ENCODE measurements around the gene ZNF385A.

Gene ZNF385A

DNA sequence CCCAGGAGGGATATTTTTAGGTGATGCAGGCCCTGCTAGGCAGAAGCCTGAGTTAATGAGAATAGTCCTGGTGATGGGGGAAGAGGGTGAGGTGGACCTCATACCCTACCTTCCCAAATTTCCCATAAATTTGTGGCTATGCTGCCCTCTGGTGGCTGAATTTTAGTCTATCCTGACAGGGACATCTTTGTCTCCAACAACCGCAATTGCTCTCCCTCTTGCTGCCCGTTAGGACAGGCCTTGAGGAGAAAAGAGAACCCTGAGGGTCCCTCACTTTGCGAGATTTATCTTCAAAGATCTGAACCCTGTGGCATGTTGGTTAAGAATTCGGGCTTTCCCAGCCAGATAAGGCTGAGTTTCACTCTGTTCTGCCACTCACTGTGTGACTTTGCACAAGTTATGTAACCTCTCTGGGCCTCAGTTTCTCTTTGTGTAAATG is 9.8 kb upstream of the ZNF385A start:
- POLR2A ChIA-PET, result no interaction called here
- TF ChIP-seq L3MBTL2 (conservative IDR thresholded peaks at IDR 0.05), result no peak
- CTCF ChIA-PET, result interaction anchor here (1.0 to 2.8 kb wide), 7 partner anchors 10 to 59 kb away, joined by 3 to 13 read pairs (median 4); no protein-coding TSS in a partner anchor
- peak; percentile 66 for DNase-seq (ENCODE audit: extremely low spot score)

GRCh38 chr12:54393743-54394142 is 9.2 kb upstream of the ZNF385A start:
- ChIA-PET POLR2A (interaction anchor here (0.6 kb wide), 1 partner anchor 50 kb away, joined by 4 read pairs; no protein-coding TSS in a partner anchor), CTCF (interaction anchor here (1.0 to 2.8 kb wide), 9 partner anchors 10 to 60 kb away, joined by 3 to 13 read pairs (median 3); no protein-coding TSS in a partner anchor)
- TF ChIP-seq LEF1 (IDR thresholded peaks at IDR 0.05; ENCODE audit: borderline replicate concordance) (no peak), ELF4 (IDR thresholded peaks at IDR 0.05) (no peak), FOXM1 (IDR thresholded peaks at IDR 0.05; ENCODE audit: borderline replicate concordance) (no peak), FOXK2 (IDR thresholded peaks at IDR 0.05) (no peak), L3MBTL2 (conservative IDR thresholded peaks at IDR 0.05) (no peak), SUZ12 (IDR thresholded peaks at IDR 0.05) (no peak), TARDBP (IDR thresholded peaks at IDR 0.05) (no peak), BHLHE40 (IDR thresholded peaks at IDR 0.05; ENCODE audit: borderline replicate concordance) (no peak), ZNF384 (IDR thresholded peaks at IDR 0.05) (no peak), ARNT (IDR thresholded peaks at IDR 0.05) (no peak), SP1 (IDR thresholded peaks at IDR 0.05) (no peak), NFRKB (IDR thresholded peaks at IDR 0.05) (no peak)
- TF ChIP-seq, protein P1, sequence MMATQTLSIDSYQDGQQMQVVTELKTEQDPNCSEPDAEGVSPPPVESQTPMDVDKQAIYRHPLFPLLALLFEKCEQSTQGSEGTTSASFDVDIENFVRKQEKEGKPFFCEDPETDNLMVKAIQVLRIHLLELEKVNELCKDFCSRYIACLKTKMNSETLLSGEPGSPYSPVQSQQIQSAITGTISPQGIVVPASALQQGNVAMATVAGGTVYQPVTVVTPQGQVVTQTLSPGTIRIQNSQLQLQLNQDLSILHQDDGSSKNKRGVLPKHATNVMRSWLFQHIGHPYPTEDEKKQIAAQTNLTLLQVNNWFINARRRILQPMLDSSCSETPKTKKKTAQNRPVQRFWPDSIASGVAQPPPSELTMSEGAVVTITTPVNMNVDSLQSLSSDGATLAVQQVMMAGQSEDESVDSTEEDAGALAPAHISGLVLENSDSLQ (IDR thresholded peaks at IDR 0.05), result no peak

DNA sequence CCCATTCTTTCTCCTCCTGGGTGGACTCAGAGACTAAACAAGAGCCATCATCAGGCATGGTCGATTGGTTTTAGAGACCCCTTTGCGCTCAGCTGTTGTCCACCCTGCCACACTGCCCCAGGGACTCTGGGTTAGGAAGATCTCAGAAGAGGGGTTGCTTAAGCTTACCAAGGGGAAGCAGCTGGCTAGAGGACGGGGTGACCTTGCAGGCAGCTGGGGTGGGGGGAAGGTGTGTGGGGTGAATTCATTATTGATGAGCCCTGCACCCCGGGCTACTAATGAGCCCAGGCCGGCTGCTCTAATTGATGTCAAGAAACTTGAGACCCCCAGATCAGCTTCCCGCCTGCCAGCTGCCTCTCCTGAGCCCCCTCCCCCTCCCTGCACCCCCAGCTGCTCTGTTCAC is 8.7 kb upstream of the ZNF385A start:
- ChIA-PET CTCF (interaction anchor here (1.0 to 2.8 kb wide), 9 partner anchors 11 to 60 kb away, joined by 3 to 13 read pairs (median 3); no protein-coding TSS in a partner anchor), POLR2A (interaction anchor here (0.6 to 0.8 kb wide), 2 partner anchors 50 to 113 kb away, joined by 4 to 5 read pairs; partner anchors contain the start of gene HNRNPA1)
- TF ChIP-seq HDGF (IDR thresholded peaks at IDR 0.05; ENCODE audit: borderline replicate concordance) (no peak), NFRKB (IDR thresholded peaks at IDR 0.05) (no peak)
- TF ChIP-seq, protein P1 (IDR thresholded peaks at IDR 0.05), result no peak
- DNase-seq (ENCODE audit: extremely low spot score), result no peak

More at GRCh38 chr12:54393743-54394142, 9.2 kb upstream of the ZNF385A start:
- DNase-seq (ENCODE audit: extremely low spot score), result no peak

DNA sequence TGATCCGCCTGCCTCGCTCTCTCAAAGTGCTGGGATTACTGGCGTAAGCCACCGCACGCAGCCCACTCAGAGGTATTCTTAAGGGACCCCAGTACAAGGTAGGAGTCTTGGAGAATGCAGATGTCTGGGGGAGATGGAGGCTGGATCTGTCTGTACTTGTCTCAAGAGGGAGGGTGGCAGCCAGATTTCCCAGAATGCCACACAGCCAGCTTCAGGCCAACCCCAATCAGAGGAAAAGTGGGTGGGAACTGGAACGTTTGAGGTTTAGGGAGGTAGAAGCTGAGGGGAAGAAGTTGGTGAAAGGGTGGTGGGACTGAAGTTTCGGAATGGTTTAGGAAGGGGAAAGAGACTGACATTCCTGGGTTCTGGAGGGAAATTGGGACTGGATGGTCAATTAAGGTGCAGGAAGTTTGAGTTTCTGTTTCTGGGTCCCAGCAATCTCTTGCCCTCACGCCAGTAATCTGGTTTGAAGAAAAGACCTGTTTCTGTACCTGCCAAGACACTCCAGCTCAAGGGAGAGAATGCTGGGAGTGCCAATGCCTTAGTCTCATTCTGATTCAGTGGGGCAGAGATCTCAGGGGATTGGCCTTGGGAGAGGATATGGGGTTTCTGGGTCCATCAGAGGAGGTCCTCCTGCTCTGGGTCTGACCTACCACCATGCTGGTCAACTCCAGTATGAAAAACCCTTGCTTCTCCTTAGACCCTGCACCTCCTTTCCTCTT is 8.1 kb upstream of the ZNF385A start:
- TF ChIP-seq FOXK2 (IDR thresholded peaks at IDR 0.05), result no peak
- no peak for TF ChIP-seq L3MBTL2 (conservative IDR thresholded peaks at IDR 0.05)
- no peak for TF ChIP-seq SUZ12 (IDR thresholded peaks at IDR 0.05)
- no peak for TF ChIP-seq HDGF (IDR thresholded peaks at IDR 0.05; ENCODE audit: borderline replicate concordance)
- TF ChIP-seq NFRKB (IDR thresholded peaks at IDR 0.05), result no peak
- no peak for TF ChIP-seq CTBP1 (IDR thresholded peaks at IDR 0.05; ENCODE audit: borderline replicate concordance)
- no peak for TF ChIP-seq SP1 (IDR thresholded peaks at IDR 0.05)
- TF ChIP-seq, protein P1 (IDR thresholded peaks at IDR 0.05), result no peak
- TF ChIP-seq TARDBP (IDR thresholded peaks at IDR 0.05), result no peak
- no peak for TF ChIP-seq ELF4 (IDR thresholded peaks at IDR 0.05)
- no peak for TF ChIP-seq ARNT (IDR thresholded peaks at IDR 0.05)
- TF ChIP-seq LEF1 (IDR thresholded peaks at IDR 0.05; ENCODE audit: borderline replicate concordance), result no peak
- TF ChIP-seq FOXA1 (IDR thresholded peaks at IDR 0.05), result no peak
- no peak for TF ChIP-seq FOXM1 (IDR thresholded peaks at IDR 0.05; ENCODE audit: borderline replicate concordance)
- TF ChIP-seq ZNF384 (IDR thresholded peaks at IDR 0.05), result no peak
- TF ChIP-seq BHLHE40 (IDR thresholded peaks at IDR 0.05; ENCODE audit: borderline replicate concordance), result no peak
- no peak for DNase-seq (ENCODE audit: extremely low spot score)
- POLR2A ChIA-PET, result interaction anchor here (0.8 kb wide), 1 partner anchor 112 kb away, joined by 5 read pairs; the partner anchor contains the start of gene HNRNPA1
- CTCF ChIA-PET, result interaction anchor here (1.1 to 3.1 kb wide), 7 partner anchors 11 to 55 kb away, joined by 3 to 14 read pairs (median 4); no protein-coding TSS in a partner anchor

GRCh38 chr12:54390668-54391551 is 6.4 kb upstream of the ZNF385A start:
- no peak for TF ChIP-seq TARDBP (IDR thresholded peaks at IDR 0.05)
- TF ChIP-seq, protein P1 (IDR thresholded peaks at IDR 0.05), result peak; percentile 10; the same call in 1 of the 2 replicates
- ChIA-PET POLR2A (interaction anchor here (1.1 kb wide), 1 partner anchor 10 kb away, joined by 3 read pairs; no protein-coding TSS in a partner anchor), CTCF (interaction anchor here (1.0 to 3.1 kb wide), 4 partner anchors 9 to 49 kb away, joined by 4 to 14 read pairs (median 10); no protein-coding TSS in a partner anchor)
- peak; percentile 74 for DNase-seq (ENCODE audit: extremely low spot score)

All from HEK293T (cell line).